ENCODE results near the gene TMEM62. TPM values are rescaled to one million over a fixed set of nuclear protein-coding genes. Genes with fewer than 3 reads are reported as not detected.
"Not testable (repeated sequence)": the region's sequence is repeated elsewhere in the genome, so short reads cannot be mapped to it uniquely, and the experiment has no call there.

The TMEM62 gene
- total RNA-seq, 1 experiment from 2014 or later, result 22.0 TPM

- DNase-seq (ENCODE audit: low read depth, low spot score), result no peak
- in situ Hi-C loops (cut with HindIII; ENCODE audit: low pct_unique_long_range_greater_than_20kb, low sequenced_read_pairs), result no loop called here
Observed at GRCh38 chr15:43107751-43108150, 25.6 kb upstream of the TMEM62 start.

- DNase-seq (ENCODE audit: low read depth, low spot score), result no peak
- in situ Hi-C loops (cut with HindIII; ENCODE audit: low pct_unique_long_range_greater_than_20kb, low sequenced_read_pairs), result no loop called here
Observed at GRCh38 chr15:43111354-43111753, 22.0 kb upstream of the TMEM62 start.

GRCh38 chr15:43118286-43118685 is 15.1 kb upstream of the TMEM62 start:
- no peak for DNase-seq (ENCODE audit: low read depth, low spot score)
- in situ Hi-C loops (cut with HindIII; ENCODE audit: low pct_unique_long_range_greater_than_20kb, low sequenced_read_pairs), result no loop called here

DNA sequence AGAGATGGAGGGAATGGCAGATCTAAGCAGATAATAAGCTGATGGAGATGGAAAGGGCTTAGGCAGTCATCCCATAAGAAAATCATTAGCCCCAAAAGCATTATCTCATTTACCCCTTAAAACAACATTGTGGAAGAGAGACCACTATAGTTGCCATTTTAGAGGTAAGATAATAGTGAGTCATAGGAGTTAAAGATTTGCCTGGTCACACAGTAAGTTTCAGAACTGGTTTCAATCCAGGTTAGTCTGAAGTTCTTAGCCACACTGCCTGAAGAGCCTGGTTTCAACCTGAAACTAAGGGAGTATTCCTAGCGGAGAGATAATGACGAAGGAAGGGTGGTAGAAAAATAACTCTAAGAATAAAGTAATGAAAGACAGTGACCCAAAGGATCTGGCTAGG is 14.6 kb upstream of the TMEM62 start:
- no peak for DNase-seq (ENCODE audit: low read depth, low spot score)
- in situ Hi-C loops (cut with HindIII; ENCODE audit: low pct_unique_long_range_greater_than_20kb, low sequenced_read_pairs), result no loop called here

- in situ Hi-C loops (cut with HindIII; ENCODE audit: low pct_unique_long_range_greater_than_20kb, low sequenced_read_pairs), result no loop called here
- no peak for DNase-seq (ENCODE audit: low read depth, low spot score)
Observed at GRCh38 chr15:43121863-43122262, 11.5 kb upstream of the TMEM62 start.

GRCh38 chr15:43125100-43125661 is 8.2 kb upstream of the TMEM62 start:
- in situ Hi-C loops (cut with HindIII; ENCODE audit: low pct_unique_long_range_greater_than_20kb, low sequenced_read_pairs), result no loop called here

GRCh38 chr15:43126356-43126755 is 7.0 kb upstream of the TMEM62 start:
- in situ Hi-C loops (cut with HindIII; ENCODE audit: low pct_unique_long_range_greater_than_20kb, low sequenced_read_pairs), result no loop called here
- DNase-seq (ENCODE audit: low read depth, low spot score), result no peak

More at GRCh38 chr15:43125100-43125661, 8.2 kb upstream of the TMEM62 start:
- DNase-seq (ENCODE audit: low read depth, low spot score), result no peak

GRCh38 chr15:43127752-43128151 is 5.6 kb upstream of the TMEM62 start:
- in situ Hi-C loops (cut with HindIII; ENCODE audit: low pct_unique_long_range_greater_than_20kb, low sequenced_read_pairs), result no loop called here
- no peak for DNase-seq (ENCODE audit: low read depth, low spot score)

DNA sequence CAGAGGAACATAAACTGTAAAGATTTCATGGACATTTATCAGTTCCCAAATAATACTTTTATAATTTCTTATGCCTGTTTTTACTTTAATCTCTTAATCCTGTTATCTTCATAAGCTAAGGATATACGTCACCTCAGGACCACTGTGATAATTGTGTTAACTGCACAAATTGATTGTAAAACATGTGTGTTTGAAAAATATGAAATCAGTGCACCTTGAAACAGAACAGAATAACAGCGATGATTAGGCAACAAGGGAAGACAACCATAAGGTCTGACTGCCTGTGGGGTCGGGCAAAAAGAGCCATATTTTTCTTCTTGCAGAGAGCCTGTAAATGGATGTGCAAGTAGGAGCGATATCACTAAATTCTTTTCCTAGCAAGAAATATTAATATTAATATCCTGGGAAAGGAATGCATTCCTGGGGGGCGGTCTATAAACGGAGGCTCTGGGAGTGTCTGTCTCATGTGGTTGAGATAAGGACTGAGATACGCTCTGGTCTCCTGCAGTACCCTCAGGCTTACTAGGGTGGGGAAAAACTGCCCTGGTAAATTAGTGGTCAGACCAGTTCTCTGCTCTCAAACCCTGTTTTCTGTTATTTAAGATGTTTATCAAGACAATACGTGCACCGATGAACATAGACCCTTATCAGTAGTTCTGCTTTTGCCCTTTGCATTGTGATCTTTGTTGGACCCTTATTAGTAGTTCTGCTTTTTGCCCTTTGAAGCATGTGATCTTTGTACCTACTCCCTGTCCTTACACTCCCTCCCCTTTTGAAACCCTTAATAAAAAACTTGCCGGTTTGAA is 5.0 kb upstream of the TMEM62 start:
- in situ Hi-C loops (cut with HindIII; ENCODE audit: low pct_unique_long_range_greater_than_20kb, low sequenced_read_pairs); DNase-seq (ENCODE audit: low read depth, low spot score): not testable (repeated sequence)

DNA sequence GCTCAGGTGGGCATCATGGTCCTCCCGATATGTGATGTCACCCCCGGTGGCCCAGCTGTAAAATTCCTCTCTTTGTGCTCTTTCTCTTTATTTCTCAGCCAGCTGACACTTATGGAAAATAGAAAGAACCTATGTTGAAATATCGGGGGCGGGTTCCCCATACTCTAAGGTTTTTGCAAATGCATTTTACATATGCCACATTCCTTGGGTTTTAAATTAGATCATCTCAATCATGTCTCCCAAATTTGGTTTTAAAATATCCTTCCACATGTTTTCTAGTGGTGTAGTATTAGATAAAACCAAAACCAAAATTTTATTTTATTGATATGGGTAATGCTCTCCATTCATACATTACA is 4.4 kb upstream of the TMEM62 start:
- DNase-seq (ENCODE audit: low read depth, low spot score), result no peak
- in situ Hi-C loops (cut with HindIII; ENCODE audit: low pct_unique_long_range_greater_than_20kb, low sequenced_read_pairs), result no loop called here

GRCh38 chr15:43132830-43133429 is 456 bp upstream of the TMEM62 start:
- no peak for DNase-seq (ENCODE audit: low read depth, low spot score)
- in situ Hi-C loops (cut with HindIII; ENCODE audit: low pct_unique_long_range_greater_than_20kb, low sequenced_read_pairs), result no loop called here

- in situ Hi-C loops (cut with HindIII; ENCODE audit: low pct_unique_long_range_greater_than_20kb, low sequenced_read_pairs), result no loop called here
- no peak for DNase-seq (ENCODE audit: low read depth, low spot score)
Observed at GRCh38 chr15:43134157-43134635, 810 bp downstream of the TMEM62 start.

DNA sequence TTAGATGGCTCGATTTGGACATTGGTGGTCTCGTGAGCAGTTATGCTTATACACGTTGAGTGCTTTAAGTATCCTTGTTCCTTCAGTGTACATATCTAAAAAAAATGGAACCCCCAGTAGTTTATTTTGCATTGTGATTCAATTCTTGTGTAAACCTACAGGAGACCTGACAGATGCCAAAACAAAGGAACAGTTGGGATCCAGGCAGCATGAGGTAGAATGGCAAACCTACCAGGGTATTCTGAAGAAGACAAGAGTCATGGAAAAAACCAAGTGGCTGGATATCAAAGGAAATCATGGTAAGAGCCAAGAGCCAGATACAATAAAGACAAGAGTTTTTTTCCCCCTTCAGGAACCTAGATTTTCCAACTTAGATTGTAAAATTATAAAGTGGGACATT is 2.0 kb downstream of the TMEM62 start:
- DNase-seq (ENCODE audit: low read depth, low spot score), result no peak
- in situ Hi-C loops (cut with HindIII; ENCODE audit: low pct_unique_long_range_greater_than_20kb, low sequenced_read_pairs), result no loop called here

DNA sequence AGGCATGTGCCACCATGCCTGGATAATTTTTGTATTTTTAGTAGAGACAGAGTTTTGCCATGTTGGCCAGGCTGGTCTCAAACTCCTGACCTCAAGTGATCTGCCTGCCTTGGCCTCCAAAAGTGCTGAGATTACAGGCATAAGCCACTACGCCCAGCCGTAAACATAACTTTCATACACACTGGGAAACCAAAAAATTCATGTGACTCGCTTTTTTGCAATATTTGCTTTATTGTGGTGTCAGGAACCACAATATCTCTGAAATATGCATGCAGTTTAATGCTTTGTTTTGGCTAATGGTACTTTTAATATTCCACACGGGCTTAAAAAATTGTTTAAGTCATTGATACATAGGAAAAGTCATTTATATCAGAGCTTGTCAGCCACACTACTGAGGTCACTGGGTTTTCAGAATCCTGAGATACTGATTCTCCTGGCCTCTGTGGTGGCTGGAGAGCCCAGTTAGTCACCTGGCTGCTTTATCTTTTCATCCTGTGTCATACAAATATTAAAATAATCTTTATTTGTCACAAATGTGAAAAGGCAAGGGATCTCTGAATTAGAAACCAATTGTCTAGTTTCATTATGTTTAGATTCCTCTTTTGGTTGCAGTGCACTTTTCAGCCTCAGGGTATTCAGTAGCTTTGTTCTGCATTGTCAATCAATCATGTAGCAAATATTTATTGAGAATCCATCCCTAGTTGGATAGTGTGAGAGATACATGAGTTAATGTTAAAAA is 10.0 kb downstream of the TMEM62 start:
- no peak for DNase-seq (ENCODE audit: low read depth, low spot score)
- in situ Hi-C loops (cut with HindIII; ENCODE audit: low pct_unique_long_range_greater_than_20kb, low sequenced_read_pairs), result no loop called here

DNA sequence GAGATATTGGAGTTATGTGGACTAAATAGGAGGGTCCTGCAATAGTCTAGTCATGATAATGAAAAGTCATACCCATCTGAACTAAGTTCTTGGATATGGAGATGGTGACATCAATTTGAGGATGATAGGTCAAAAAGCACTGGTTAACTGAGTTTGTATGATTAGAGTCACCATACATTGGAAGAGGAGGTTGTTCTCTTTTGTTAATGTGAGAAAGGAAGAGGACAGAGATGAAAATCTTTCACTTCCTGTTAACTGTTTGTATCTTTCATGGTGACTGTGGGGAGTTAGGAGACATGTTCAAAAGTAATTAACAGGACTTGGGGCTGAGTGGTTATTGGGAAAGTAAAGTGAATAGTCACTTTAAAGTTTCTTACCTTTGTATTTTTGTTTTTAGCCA is 11.1 kb downstream of the TMEM62 start:
- in situ Hi-C loops (cut with HindIII; ENCODE audit: low pct_unique_long_range_greater_than_20kb, low sequenced_read_pairs), result no loop called here

DNA sequence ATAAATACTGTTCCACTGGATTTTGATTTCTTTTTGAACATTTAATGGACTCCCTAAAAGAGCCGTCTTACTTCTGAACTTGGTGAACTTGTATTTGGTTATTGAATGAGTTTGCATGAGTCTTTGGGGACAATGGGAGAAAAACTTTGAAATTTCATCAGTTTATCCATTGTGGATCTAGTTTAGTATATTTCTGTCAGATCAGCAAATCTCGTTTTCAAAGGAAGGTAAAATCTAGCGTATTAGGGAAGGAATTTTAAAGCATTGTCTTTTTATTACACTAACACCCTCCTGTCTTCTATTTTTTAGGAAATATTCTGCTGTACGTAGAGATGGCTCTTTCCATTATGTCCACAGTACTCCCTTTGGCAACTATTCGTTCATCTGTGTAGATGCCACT is 12.8 kb downstream of the TMEM62 start:
- in situ Hi-C loops (cut with HindIII; ENCODE audit: low pct_unique_long_range_greater_than_20kb, low sequenced_read_pairs), result no loop called here
- DNase-seq (ENCODE audit: low read depth, low spot score), result no peak

More for the DNA sequence above, 11.1 kb downstream of the TMEM62 start:
- DNase-seq (ENCODE audit: low read depth, low spot score), result no peak

GRCh38 chr15:43150191-43150929 is 17.0 kb downstream of the TMEM62 start:
- in situ Hi-C loops (cut with HindIII; ENCODE audit: low pct_unique_long_range_greater_than_20kb, low sequenced_read_pairs), result no loop called here
- DNase-seq (ENCODE audit: low read depth, low spot score), result no peak

DNA sequence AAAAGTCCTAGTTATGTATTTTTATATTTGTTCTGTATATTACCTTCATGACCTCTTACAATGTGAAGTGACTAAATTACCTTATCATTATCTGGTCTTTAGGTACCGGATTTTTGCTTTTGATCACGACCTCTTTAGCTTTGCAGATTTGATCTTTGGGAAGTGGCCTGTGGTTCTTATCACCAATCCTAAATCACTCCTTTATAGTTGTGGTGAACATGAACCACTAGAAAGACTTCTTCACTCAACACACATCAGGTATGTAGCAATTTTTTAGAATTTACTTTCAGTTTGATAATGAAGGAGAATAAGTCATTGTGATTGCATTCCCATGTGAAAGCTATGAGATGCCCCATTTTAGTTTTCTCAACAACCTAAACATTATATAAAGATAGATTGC is 18.3 kb downstream of the TMEM62 start:
- in situ Hi-C loops (cut with HindIII; ENCODE audit: low pct_unique_long_range_greater_than_20kb, low sequenced_read_pairs), result no loop called here
- DNase-seq (ENCODE audit: low read depth, low spot score), result no peak

Measured in SK-MEL-5 (cell line).